H9 (cell line): Measurements from ENCODE around the gene FBLN2. TPM values are rescaled to one million over a fixed set of nuclear protein-coding genes. Genes with fewer than 3 reads are reported as not detected.

Experiments
- DNase-seq: peaks from one replicate; pipeline ENCODE4 v3.0.0-alpha.2; 2017
- H2AFZ ChIP-seq: one replicate; pipeline ENCODE4 v1.6.1; 2013; ENCODE audit warnings: mild to moderate bottlenecking, low read length, control low read depth, moderate library complexity
- H2AK5ac ChIP-seq: 2 replicates; pipeline ENCODE4 v1.6.1; 2013; ENCODE audit warnings: low read length, control low read depth, mixed read lengths; ENCODE audit not compliant: insufficient read length
- H2BK120ac ChIP-seq: one replicate; pipeline ENCODE4 v1.6.1; 2013; ENCODE audit warnings: low read depth, mild to moderate bottlenecking, low read length, control low read depth, inconsistent platforms; ENCODE audit not compliant: poor library complexity, severe bottlenecking
- H2BK12ac ChIP-seq: 2 replicates; pipeline ENCODE4 v1.6.1; 2013; ENCODE audit warnings: low read length, control low read depth, mixed read lengths, low read depth; ENCODE audit not compliant: insufficient read length
- H2BK15ac ChIP-seq: 2 replicates; pipeline ENCODE4 v1.6.1; 2013; ENCODE audit warnings: low read depth, low read length, control low read depth
- H2BK20ac ChIP-seq: one replicate; pipeline ENCODE4 v1.6.1; 2013; ENCODE audit warnings: low read depth, mild to moderate bottlenecking, low read length, control low read depth, inconsistent platforms; ENCODE audit not compliant: poor library complexity, severe bottlenecking
- H2BK5ac ChIP-seq: 2 replicates; pipeline ENCODE4 v1.6.1; 2013; ENCODE audit warnings: low read length, control low read depth, mixed read lengths; ENCODE audit not compliant: insufficient read length
- H3K14ac ChIP-seq: 2 replicates; pipeline ENCODE4 v1.6.1; 2013; ENCODE audit warnings: low read length, control low read depth; ENCODE audit not compliant: insufficient read depth
- H3K18ac ChIP-seq: 2 replicates; pipeline ENCODE4 v1.6.1; 2013; ENCODE audit warnings: low read depth, mild to moderate bottlenecking, mixed read lengths, low read length, control low read depth; ENCODE audit not compliant: insufficient read length
- H3K23ac ChIP-seq: 2 replicates; pipeline ENCODE4 v1.6.1; 2013; ENCODE audit warnings: low read length, control low read depth, mixed read lengths, low read depth; ENCODE audit not compliant: insufficient read length
- H3K23me2 ChIP-seq: 2 replicates; pipeline ENCODE4 v1.6.1; 2013; ENCODE audit warnings: low read depth, mild to moderate bottlenecking, mixed read lengths, low read length, control low read depth; ENCODE audit not compliant: insufficient read length, poor library complexity, severe bottlenecking
- H3K27ac ChIP-seq: 2 replicates; pipeline ENCODE4 v1.5.1; 2013; ENCODE audit warnings: low read length, control low read depth, mixed read lengths, low read depth; ENCODE audit not compliant: insufficient read length
- H3K27me3 ChIP-seq: 2 replicates; pipeline ENCODE4 v1.6.1; 2013; ENCODE audit warnings: low read length, control low read depth, inconsistent platforms; ENCODE audit not compliant: insufficient read depth
- H3K4ac ChIP-seq: 2 replicates; pipeline ENCODE4 v1.6.1; 2013; ENCODE audit warnings: low read depth, mild to moderate bottlenecking, control low read depth, inconsistent platforms, low read length, moderate library complexity
- H3K4me1 ChIP-seq: 2 replicates; pipeline ENCODE4 v1.6.1; 2013; ENCODE audit warnings: low read length, control low read depth, inconsistent platforms; ENCODE audit not compliant: insufficient read depth
- H3K4me2 ChIP-seq: 2 replicates; pipeline ENCODE4 v1.6.1; 2013; ENCODE audit warnings: low read length, control low read depth, mixed read lengths; ENCODE audit not compliant: insufficient read length, insufficient read depth
- H3K56ac ChIP-seq: 2 replicates; pipeline ENCODE4 v1.6.1; 2013; ENCODE audit warnings: low read depth, mild to moderate bottlenecking, mixed read lengths, low read length, control low read depth; ENCODE audit not compliant: insufficient read length
- H3K79me1 ChIP-seq: 2 replicates; pipeline ENCODE4 v1.6.1; 2013; ENCODE audit warnings: low read depth, mild to moderate bottlenecking, moderate library complexity, low read length, control low read depth, inconsistent platforms; ENCODE audit not compliant: insufficient read depth, poor library complexity, severe bottlenecking
- H3K79me2 ChIP-seq: 2 replicates; pipeline ENCODE4 v1.6.1; 2013; ENCODE audit warnings: low read length, control low read depth, inconsistent platforms; ENCODE audit not compliant: insufficient read depth
- H3K9ac ChIP-seq: 2 replicates; pipeline ENCODE4 v1.6.1; 2013; ENCODE audit warnings: low read length, control low read depth, mixed read lengths; ENCODE audit not compliant: insufficient read length; ENCODE audit errors: extremely low read depth
- H3K9me3 ChIP-seq: one replicate; pipeline ENCODE4 v1.6.1; 2013; ENCODE audit warnings: low read depth, low read length, inconsistent platforms; ENCODE audit not compliant: control insufficient read depth
- H3T11ph ChIP-seq: one replicate; pipeline ENCODE4 v1.6.1; 2013; ENCODE audit warnings: mild to moderate bottlenecking, low read length, control low read depth, inconsistent platforms
- H4K20me1 ChIP-seq: one replicate; pipeline ENCODE4 v1.6.1; 2013; ENCODE audit not compliant: control insufficient read depth, insufficient read length, insufficient read depth
- H4K5ac ChIP-seq: 2 replicates; pipeline ENCODE4 v1.6.1; 2013; ENCODE audit warnings: low read depth, mild to moderate bottlenecking, mixed read lengths, low read length, control low read depth; ENCODE audit not compliant: insufficient read length
- H4K8ac ChIP-seq: replicated peaks from 2 replicates; pipeline ENCODE4 v1.6.1; 2013; ENCODE audit warnings: low read length, control low read depth, mixed read lengths, low read depth; ENCODE audit not compliant: insufficient read length
- H4K91ac ChIP-seq: 2 replicates; pipeline ENCODE4 v1.6.1; 2013; ENCODE audit warnings: low read depth, mild to moderate bottlenecking, moderate library complexity, mixed read lengths, low read length, control low read depth; ENCODE audit not compliant: insufficient read length
- H3K27ac Mint-ChIP-seq, 3 experiments: 2 replicates in 2 of 3; 3 replicates in 1 of 3; pipeline ENCODE4 v1.8.0; 2020 to 2021; ENCODE audit warnings: mixed read lengths in 3 of 3, mild to moderate bottlenecking in 1 of 3, moderate library complexity in 1 of 3
- H3K27me3 Mint-ChIP-seq: 2 replicates; pipeline ENCODE4 v1.8.0; 2021; ENCODE audit warnings: low read depth, mild to moderate bottlenecking, moderate library complexity, mixed read lengths
- H3K36me3 Mint-ChIP-seq, 3 experiments: 2 replicates in 2 of 3; 3 replicates in 1 of 3; pipeline ENCODE4 v1.8.0; 2020 to 2021; ENCODE audit warnings: low read depth in 3 of 3, mixed read lengths in 3 of 3; ENCODE audit not compliant: insufficient read depth in 1 of 3
- H3K4me1 Mint-ChIP-seq, 2 experiments: 2 replicates each; pipeline ENCODE4 v1.8.0; 2020; ENCODE audit warnings: mixed read lengths in 2 of 2
- H3K4me3 Mint-ChIP-seq, 2 experiments: 2 replicates in 1 of 2; 3 replicates in 1 of 2; pipeline ENCODE4 v1.8.0; 2020 to 2021; ENCODE audit warnings: mild to moderate bottlenecking in 2 of 2, mixed read lengths in 2 of 2, moderate library complexity in 1 of 2
- H3K9me3 Mint-ChIP-seq, 2 experiments: 2 replicates in 1 of 2; 3 replicates in 1 of 2; pipeline ENCODE4 v1.8.0; 2020; ENCODE audit warnings: mild to moderate bottlenecking in 2 of 2, mixed read lengths in 2 of 2, moderate library complexity in 1 of 2
- WGBS: extraction: QIAGEN DNeasy Blood & Tissue Kit; methylation state at CpG from one replicate; pipeline ENCODE4 v1.1.7; 2013; ENCODE audit warnings: missing lambda C conversion rate, low lambda C conversion rate, mixed read lengths; ENCODE audit not compliant: insufficient read length; ENCODE audit errors: extremely low coverage; 5-methylcytosine and 5-hydroxymethylcytosine counted together
- total RNA-seq: library from RNA; stranded (reverse); gene quantifications from 2 replicates; pipeline ENCODE4 v1.2.1, GENCODE V29; 2021
- TF ChIP-seq, protein P1 (sequence below): fragments of 200-600 bp; sonication (generic); conservative IDR thresholded peaks from 3 replicates; pipeline ENCODE4 v1.8.0; 2021; ENCODE audit warnings: antibody characterized with exemption, mild to moderate bottlenecking

FBLN2 gene
- total RNA-seq, 1 experiment from 2014 or later = 11.8 TPM

DNA sequence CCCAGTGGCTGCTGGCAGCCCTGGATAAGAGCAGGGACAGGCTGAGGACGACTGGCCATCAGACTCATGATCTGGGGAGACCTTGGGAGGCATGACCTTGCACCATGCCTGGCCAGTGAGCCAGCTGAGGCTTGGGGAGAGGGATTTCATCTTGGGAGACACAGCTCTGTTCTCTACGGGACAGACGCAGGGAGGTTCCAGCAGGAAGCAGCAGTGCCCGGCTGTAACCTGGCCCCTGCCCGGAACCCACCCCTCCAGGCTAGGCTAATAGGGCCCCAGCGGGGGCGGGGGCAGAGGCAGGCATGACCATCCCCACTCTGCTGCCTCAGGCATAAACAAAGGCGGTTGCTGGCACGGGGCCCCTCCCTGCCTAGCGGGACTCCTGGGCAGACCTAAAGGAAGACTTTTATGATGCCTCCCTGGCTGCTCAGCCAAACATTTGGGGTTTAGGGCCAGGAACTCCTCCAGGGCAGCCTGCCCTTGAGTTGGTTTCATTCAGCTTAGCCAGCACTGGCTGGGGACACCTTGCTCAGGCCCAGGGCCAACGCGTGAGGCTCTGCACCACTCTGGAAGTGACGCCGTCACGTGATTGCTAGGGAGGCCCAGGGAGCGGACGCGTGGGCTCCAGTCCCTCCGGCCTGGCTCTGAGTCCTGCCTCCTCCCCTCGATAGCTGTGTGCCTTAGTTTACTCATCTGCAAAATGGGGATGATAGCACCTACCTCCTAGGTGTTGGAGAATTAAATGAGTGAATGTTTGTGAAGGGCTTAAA is 41.2 kb upstream of the FBLN2 start:
- H3K23ac ChIP-seq = no peak overlapping the region
- no peak overlapping the region for H3K27ac ChIP-seq
- H2BK15ac ChIP-seq = no peak overlapping the region
- no peak overlapping the region for H4K5ac ChIP-seq
- WGBS = no CpG with 5 or more reads among the region's 20 CpGs
- H3K14ac ChIP-seq = 0 out of 2 replicates have a peak overlapping the region, but pooled peaks have one; percentile 7
- Mint-ChIP-seq H3K4me1 (peaks cover 6 to 10% of the 10 kb centered on the region in 2 experiments), H3K9me3 (no peaks in the 10 kb centered on the region; a peak in 1 of 5 replicates), H3K27ac (peak overlapping the region in 2 of 3 experiments; percentile 35 to 54; a peak in 3 of 7 replicates), H3K36me3 (peaks cover 0 to 1% (median 0%) of the 10 kb centered on the region in 3 experiments; a peak in 1 of 7 replicates), H3K27me3 (no peaks in the 10 kb centered on the region), H3K4me3 (no peak overlapping the region)
- H3K23me2 ChIP-seq = no peaks in the 10 kb centered on the region
- H4K20me1 ChIP-seq = peaks cover 8% of the 10 kb centered on the region
- H3T11ph ChIP-seq = no peak overlapping the region
- no peaks in the 10 kb centered on the region; the same call in 1 of the 2 replicates for H3K4me1 ChIP-seq
- H3K9me3 ChIP-seq = no peaks in the 10 kb centered on the region
- H2BK12ac ChIP-seq = no peak overlapping the region
- no peak overlapping the region for H3K4me2 ChIP-seq
- H2BK120ac ChIP-seq = no peak overlapping the region
- TF ChIP-seq, protein P1, sequence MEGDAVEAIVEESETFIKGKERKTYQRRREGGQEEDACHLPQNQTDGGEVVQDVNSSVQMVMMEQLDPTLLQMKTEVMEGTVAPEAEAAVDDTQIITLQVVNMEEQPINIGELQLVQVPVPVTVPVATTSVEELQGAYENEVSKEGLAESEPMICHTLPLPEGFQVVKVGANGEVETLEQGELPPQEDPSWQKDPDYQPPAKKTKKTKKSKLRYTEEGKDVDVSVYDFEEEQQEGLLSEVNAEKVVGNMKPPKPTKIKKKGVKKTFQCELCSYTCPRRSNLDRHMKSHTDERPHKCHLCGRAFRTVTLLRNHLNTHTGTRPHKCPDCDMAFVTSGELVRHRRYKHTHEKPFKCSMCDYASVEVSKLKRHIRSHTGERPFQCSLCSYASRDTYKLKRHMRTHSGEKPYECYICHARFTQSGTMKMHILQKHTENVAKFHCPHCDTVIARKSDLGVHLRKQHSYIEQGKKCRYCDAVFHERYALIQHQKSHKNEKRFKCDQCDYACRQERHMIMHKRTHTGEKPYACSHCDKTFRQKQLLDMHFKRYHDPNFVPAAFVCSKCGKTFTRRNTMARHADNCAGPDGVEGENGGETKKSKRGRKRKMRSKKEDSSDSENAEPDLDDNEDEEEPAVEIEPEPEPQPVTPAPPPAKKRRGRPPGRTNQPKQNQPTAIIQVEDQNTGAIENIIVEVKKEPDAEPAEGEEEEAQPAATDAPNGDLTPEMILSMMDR = no peak
- H3K4ac ChIP-seq = no peak overlapping the region
- H3K18ac ChIP-seq = no peak overlapping the region
- no peak for DNase-seq
- H3K79me1 ChIP-seq = no peaks in the 10 kb centered on the region
- no peak overlapping the region for H2BK20ac ChIP-seq
- H2BK5ac ChIP-seq = no peak overlapping the region
- no peaks in the 10 kb centered on the region for H3K27me3 ChIP-seq
- no peak overlapping the region for H3K9ac ChIP-seq
- H2AK5ac ChIP-seq = no peak overlapping the region
- no peak overlapping the region for H4K8ac ChIP-seq
- no peaks in the 10 kb centered on the region for H3K79me2 ChIP-seq
- no peak overlapping the region for H4K91ac ChIP-seq
- no peak overlapping the region for H2AFZ ChIP-seq
- H3K56ac ChIP-seq = no peak overlapping the region
